ENCODE data around the gene CHD2.

CHD2 gene

GRCh38 chr15:92906020-92906419 is 5.9 kb downstream of the CHD2 start:
- no peak for TF ChIP-seq CTCF (IDR thresholded peaks at IDR 0.05; ENCODE audit: low read depth, low read length, missing control alignments)
- DNase-seq (ENCODE audit: extremely low read depth, low read depth), result no peak
- H3K4me3 ChIP-seq (replicated peaks; ENCODE audit: low read depth, low read length), result peak overlapping the region; percentile 18; the same call in 1 of the 2 replicates

GRCh38 chr15:92906563-92907081 is 6.5 kb downstream of the CHD2 start:
- TF ChIP-seq CTCF (IDR thresholded peaks at IDR 0.05; ENCODE audit: low read depth, low read length, missing control alignments), result no peak
- no peak for DNase-seq (ENCODE audit: extremely low read depth, low read depth)
- H3K4me3 ChIP-seq (replicated peaks; ENCODE audit: low read depth, low read length), result peak overlapping the region; percentile 10; the same call in 1 of the 2 replicates

GRCh38 chr15:92907229-92907628 is 7.1 kb downstream of the CHD2 start:
- no peak for DNase-seq (ENCODE audit: extremely low read depth, low read depth)
- TF ChIP-seq CTCF (IDR thresholded peaks at IDR 0.05; ENCODE audit: low read depth, low read length, missing control alignments), result no peak
- peak overlapping the region; percentile 10; the same call in 1 of the 2 replicates for H3K4me3 ChIP-seq (replicated peaks; ENCODE audit: low read depth, low read length)

- DNase-seq (ENCODE audit: extremely low read depth, low read depth), result no peak
- H3K4me3 ChIP-seq (replicated peaks; ENCODE audit: low read depth, low read length), result peak overlapping the region; percentile 8
- no peak for TF ChIP-seq CTCF (IDR thresholded peaks at IDR 0.05; ENCODE audit: low read depth, low read length, missing control alignments)
Measured at GRCh38 chr15:92907896-92908712, 8.0 kb downstream of the CHD2 start.

GRCh38 chr15:92908713-92909057 is 8.6 kb downstream of the CHD2 start:
- H3K4me3 ChIP-seq (replicated peaks; ENCODE audit: low read depth, low read length), result peak overlapping the region; percentile 8; the same call in 1 of the 2 replicates

GRCh38 chr15:92909136-92909781 is 9.1 kb downstream of the CHD2 start:
- peak overlapping the region; percentile 8; the same call in 1 of the 2 replicates for H3K4me3 ChIP-seq (replicated peaks; ENCODE audit: low read depth, low read length)
- no peak for DNase-seq (ENCODE audit: extremely low read depth, low read depth)
- TF ChIP-seq CTCF (IDR thresholded peaks at IDR 0.05; ENCODE audit: low read depth, low read length, missing control alignments), result no peak

More at GRCh38 chr15:92908713-92909057, 8.6 kb downstream of the CHD2 start:
- no peak for DNase-seq (ENCODE audit: extremely low read depth, low read depth)
- TF ChIP-seq CTCF (IDR thresholded peaks at IDR 0.05; ENCODE audit: low read depth, low read length, missing control alignments), result no peak

Data from HFF-Myc (cell line).